Retinal pigment epithelial cell (primary cell): ENCODE measurements around the gene TSEN2.
A peak's percentile ranks its signal among the peaks of the same experiment; 100 is the strongest.

Experiments
- DNase-seq: peaks from one replicate; pipeline ENCODE4 v3.0.0-alpha.2; 2010; ENCODE audit warnings: low read depth
- H3K4me3 ChIP-seq: 2 replicates; pipeline ENCODE4 v1.5.1; 2011; ENCODE audit warnings: mild to moderate bottlenecking, low read length, control low read depth, moderate library complexity
- CTCF ChIP-seq: conservative IDR thresholded peaks from 2 replicates; pipeline ENCODE4 v1.5.1; 2011; ENCODE audit warnings: low read depth, low read length, control low read depth, inconsistent platforms

TSEN2 gene

GRCh38 chr3:12484983-12485327 is 675 bp downstream of the TSEN2 start:
- TF ChIP-seq CTCF: no peak
- H3K4me3 ChIP-seq: peak overlapping the region; percentile 80
- no peak for DNase-seq

- H3K4me3 ChIP-seq: no peak overlapping the region
- no peak for TF ChIP-seq CTCF
- no peak for DNase-seq
These were observed 1.7 kb downstream of the TSEN2 start for GRCh38 chr3:12486001-12486400.

- no peak overlapping the region for H3K4me3 ChIP-seq
- no peak for DNase-seq
- TF ChIP-seq CTCF: no peak
These were observed 2.6 kb downstream of the TSEN2 start for GRCh38 chr3:12486916-12487315.

GRCh38 chr3:12487336-12487735 is 3.1 kb downstream of the TSEN2 start:
- no peak for TF ChIP-seq CTCF
- no peak for DNase-seq
- no peak overlapping the region for H3K4me3 ChIP-seq

GRCh38 chr3:12487786-12488185 is 3.5 kb downstream of the TSEN2 start:
- no peak overlapping the region for H3K4me3 ChIP-seq
- no peak for TF ChIP-seq CTCF
- no peak for DNase-seq

GRCh38 chr3:12489368-12489767 is 5.1 kb downstream of the TSEN2 start:
- no peak overlapping the region for H3K4me3 ChIP-seq
- no peak for DNase-seq
- no peak for TF ChIP-seq CTCF

- peak; percentile 78 for DNase-seq
- no peak overlapping the region for H3K4me3 ChIP-seq
- TF ChIP-seq CTCF: no peak
These were observed 5.6 kb downstream of the TSEN2 start for GRCh38 chr3:12489832-12490231.
